ENCODE data around the gene GDF11.

DNA sequence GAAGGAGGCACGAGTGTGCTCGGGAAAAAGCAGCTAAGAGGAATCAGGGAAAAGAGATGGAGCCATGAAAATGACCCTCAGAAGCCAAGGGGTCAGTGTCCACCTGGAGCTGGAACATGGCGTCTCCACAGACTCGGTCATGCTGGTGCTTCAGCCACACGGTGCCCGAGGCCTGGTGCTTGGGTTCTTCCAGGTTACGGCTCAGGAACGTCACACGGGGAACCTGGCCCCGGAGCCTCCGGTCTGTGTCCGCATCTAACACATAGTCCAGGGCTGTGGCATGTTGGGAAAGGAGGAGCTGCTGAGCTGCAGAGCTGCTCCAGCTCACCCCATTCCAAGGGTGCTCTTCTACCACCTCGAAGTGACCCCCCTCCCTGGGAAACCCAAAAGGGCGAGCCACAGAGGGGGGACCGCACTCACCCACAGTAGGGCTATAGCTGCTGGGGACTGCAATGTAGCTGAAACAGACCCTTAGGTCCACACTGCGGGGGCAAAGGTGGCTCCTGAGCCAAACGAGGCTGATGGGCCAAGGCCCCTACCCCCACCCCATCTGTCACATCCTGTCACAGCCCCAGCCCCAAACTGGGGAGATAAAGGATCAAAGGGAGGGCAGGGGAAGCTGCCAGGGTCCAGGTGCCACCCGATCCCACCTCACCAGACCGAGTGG is 46.0 kb upstream of the GDF11 start:
- TF ChIP-seq, protein P1, sequence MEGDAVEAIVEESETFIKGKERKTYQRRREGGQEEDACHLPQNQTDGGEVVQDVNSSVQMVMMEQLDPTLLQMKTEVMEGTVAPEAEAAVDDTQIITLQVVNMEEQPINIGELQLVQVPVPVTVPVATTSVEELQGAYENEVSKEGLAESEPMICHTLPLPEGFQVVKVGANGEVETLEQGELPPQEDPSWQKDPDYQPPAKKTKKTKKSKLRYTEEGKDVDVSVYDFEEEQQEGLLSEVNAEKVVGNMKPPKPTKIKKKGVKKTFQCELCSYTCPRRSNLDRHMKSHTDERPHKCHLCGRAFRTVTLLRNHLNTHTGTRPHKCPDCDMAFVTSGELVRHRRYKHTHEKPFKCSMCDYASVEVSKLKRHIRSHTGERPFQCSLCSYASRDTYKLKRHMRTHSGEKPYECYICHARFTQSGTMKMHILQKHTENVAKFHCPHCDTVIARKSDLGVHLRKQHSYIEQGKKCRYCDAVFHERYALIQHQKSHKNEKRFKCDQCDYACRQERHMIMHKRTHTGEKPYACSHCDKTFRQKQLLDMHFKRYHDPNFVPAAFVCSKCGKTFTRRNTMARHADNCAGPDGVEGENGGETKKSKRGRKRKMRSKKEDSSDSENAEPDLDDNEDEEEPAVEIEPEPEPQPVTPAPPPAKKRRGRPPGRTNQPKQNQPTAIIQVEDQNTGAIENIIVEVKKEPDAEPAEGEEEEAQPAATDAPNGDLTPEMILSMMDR (IDR thresholded peaks at IDR 0.05 in 8 of 11, conservative IDR thresholded peaks at IDR 0.05 in 3 of 11), result no peak
- TF ChIP-seq POLR2AphosphoS5 (IDR thresholded peaks at IDR 0.05), result no peak
- no peak for TF ChIP-seq POLR2A (IDR thresholded peaks at IDR 0.05)

Measured in spleen (tissue), 7 donors.